NCI-H1105 treated with DMSO at 0.1 percent for 48 hours (cell line): ENCODE data around the gene DLGAP1.

ENCODE experiments used
- DNase-seq: peaks from one replicate; lab custom pipeline; 2025; lab: John Stamatoyannopoulos, UW

Gene DLGAP1

GRCh38 chr18:4172196-4173100 is 282.7 kb downstream of the DLGAP1 start:
- no peak for DNase-seq

DNA sequence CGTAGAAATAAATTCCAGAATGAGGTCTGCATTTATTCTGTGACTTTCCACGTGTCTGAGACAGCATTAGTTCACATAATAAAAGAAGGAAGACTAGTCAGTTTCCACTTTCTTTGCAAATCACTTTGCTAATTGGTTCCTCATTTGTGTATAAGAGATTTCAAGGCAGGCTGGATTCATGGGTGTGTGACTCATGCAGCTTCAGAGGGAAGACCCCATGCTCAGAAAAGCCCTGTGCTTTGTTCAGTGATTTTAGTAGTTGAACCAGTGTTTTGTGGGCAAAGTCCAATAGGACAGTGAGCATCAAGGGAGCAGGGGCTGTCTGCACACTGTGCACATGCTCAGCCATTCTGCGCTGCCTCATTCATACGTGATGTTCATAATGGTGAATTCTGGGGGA is 297.8 kb downstream of the DLGAP1 start:
- DNase-seq, result no peak

GRCh38 chr18:4146797-4147196 is 308.3 kb downstream of the DLGAP1 start:
- no peak for DNase-seq

DNA sequence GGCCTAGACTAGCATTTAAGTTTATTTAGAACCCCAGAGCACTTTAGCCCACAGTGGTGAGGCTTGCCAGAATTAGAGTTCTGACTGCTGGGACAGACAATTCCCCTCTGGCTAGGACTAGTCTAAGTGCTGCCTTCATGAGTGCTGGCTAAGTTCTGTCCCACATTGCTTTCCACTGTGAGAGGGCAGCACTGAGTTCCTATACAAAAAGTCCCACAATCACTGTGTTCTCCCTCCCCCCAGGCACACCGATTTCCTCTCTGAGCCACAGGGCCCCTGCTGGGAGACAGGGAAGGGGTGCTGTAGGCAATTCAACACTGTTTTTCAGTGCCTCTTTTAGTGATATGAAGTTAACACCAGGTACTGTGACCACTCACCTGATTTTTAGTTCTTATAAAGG is 310.9 kb downstream of the DLGAP1 start:
- DNase-seq, result no peak

DNA sequence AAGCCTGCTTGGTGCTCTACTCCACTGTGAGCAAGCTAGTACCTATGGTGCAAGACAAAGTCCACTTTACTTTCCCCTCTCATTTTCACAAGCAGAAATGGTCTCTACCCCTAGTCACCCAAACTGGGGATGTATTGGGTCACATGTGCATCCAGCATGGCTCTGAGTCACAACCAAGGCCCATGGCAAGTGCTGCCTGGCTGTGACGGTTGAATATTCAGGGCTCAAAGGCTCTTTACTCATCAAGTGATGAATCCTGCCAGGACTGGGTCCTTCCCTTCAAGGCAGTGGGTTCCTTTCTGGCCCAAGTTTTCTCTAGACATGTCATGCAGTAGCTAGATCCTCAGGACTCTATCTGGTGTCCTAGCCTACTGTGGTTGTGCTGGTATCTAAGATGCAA is 311.5 kb downstream of the DLGAP1 start:
- no peak for DNase-seq

DNA sequence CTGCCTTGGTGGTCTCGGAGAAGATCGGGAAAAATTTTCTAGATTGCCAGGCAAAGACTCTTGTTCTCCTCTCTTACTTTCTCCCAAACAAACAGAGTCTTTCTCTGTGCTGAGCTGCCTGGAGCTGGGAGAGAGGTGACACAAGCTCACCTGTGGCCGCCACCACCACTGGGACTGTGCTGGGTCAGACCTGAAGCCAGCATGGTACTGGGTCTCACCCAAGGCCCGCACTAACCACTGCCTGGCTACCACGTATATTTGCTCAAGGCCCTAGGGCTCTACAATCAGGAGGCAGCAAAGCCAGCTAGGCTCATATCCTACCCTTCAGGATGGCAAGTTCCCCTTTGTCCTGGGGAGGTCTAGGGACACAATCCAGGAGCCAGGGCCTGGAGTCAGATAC is 312.2 kb downstream of the DLGAP1 start:
- no peak for DNase-seq

- no peak for DNase-seq
Measured at GRCh38 chr18:4134700-4135099, 320.4 kb downstream of the DLGAP1 start.

DNA sequence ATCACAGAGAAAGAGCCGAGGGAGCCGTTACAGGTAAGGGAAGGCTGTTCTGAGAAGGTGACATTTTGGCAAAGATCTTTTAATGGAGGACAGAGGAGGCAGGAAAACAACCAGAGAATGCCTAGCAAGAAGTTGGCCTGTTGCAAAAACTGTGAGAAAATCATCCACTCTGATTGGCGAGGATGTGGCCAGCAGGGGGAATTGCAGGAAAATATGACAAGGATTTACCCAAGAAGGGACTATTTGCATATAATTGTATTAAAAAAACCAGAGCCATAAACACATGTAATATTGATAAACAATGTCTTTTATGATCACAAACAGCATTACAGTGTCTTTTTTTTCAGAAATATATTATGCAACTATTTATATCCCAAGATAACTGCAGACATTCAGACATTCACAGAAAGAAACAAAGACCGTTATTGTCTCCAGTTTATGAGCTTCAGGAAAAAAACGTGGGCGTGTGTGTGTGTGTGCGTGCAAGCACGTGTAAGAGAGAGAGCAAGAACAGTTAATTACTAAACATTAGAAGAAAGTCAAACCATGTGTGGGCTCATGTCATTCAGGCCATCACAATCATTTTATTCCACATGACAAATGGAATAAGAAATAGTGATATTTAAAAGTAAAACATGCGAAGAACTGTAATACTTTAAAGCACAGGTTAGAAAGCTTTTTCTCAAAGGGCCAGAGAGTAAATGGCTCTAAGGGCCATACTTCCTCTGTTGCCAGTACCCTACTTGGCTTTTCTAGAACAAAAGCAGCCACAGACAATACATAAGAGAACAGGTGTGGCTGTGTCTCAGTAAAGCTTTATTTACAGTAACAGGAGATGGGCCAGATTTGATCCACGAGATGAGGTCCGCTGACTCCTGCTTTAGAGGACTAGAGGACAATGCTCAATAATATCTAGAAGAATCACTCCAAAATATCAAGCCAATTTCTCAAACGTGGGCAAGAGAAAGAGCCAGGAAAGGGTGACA is 324.1 kb downstream of the DLGAP1 start:
- no peak for DNase-seq

DNA sequence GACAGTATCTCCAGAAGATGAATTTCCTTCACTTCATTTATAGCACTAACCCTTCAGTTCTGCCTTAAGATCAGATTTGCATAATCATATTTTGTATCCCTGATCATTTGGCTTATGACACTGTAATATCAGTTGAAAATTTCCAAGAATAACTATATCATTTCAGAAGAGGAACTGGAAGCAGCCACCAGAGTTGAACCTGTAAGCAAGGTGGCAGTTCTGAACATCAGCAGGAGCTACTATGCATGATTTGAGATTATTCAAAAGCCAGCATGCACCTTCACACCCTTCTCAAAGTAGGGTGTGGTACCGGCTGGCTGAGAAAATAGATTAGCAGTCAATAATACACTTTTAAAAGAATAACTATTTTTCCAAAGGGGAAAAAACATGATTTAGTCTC is 328.2 kb downstream of the DLGAP1 start:
- no peak for DNase-seq

DNA sequence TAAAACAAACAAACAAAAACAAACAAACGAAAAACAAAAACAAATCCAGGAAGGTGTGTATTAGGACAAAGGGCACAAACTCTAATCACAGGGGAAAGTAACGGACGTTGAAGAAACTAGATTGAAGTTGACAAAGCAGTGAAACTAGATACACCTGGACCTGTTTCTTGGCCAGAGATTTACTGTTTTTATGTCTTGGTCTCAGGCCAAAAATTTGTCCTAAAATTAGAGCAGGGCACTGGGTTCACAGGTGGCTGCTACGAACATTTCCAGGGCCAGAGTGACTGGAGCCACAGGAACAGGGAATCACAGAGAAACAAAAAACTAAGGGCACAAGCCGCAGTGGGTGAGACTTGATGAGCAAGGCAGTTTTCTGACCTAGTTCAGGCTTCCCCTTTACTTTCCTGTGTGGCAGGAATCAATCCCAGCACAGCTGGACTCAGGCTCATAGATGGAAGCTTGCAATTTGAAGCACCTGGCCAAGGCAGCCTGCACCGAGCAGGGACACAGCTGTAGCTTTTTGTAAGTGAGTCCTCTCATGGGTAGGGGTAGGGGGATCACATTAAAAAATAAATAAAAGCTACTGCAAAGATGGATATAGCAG is 329.4 kb downstream of the DLGAP1 start:
- DNase-seq, result peak; percentile 62

- DNase-seq, result peak; percentile 34
Measured at GRCh38 chr18:4125224-4125623, 329.9 kb downstream of the DLGAP1 start.

- no peak for DNase-seq
Measured at GRCh38 chr18:4119813-4120212, 335.3 kb downstream of the DLGAP1 start.

- no peak for DNase-seq
Measured at GRCh38 chr18:4119127-4119648, 335.9 kb downstream of the DLGAP1 start.

DNA sequence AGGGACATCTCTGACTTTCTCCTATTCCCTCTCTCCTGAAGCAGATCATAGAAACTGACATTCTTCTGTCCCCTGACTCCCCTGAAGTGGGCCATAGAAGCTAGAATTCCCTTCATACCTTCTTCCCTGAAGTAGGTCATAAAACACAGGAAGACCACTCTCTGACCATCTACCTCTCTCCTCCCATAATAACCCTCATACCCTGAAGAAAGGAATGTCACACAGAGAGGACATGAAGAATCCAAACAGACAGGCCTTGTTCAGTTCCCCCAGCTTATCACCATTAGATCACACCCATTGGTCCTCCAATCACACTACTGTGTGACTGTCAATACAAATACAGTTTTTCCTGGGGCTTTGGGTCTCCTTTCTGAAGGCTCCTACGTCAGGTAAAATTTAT is 347.1 kb downstream of the DLGAP1 start:
- no peak for DNase-seq

DNA sequence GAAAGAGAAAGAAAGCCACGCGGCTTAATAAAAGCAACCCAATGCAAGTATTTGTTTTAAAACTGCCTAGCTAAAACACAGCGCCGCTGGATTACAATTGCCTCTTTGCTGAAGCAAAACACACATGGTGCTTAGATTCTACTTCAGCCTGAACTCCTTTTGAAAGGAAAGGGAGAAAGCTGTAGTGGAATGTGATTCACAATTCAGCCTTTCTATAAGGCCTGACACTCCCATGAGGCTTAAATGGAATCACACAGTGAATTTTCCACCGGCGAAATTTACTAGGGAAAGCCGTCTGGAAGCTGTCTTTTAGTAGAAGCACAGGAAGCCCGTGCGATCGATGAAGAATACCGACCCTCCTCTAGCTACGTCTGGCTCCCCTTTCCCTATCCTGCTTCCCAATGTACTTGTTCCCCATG is 348.0 kb downstream of the DLGAP1 start:
- no peak for DNase-seq

GRCh38 chr18:4106407-4107033 is 348.6 kb downstream of the DLGAP1 start:
- no peak for DNase-seq

- DNase-seq, result no peak
Measured at GRCh38 chr18:4102901-4103300, 352.2 kb downstream of the DLGAP1 start.

GRCh38 chr18:4101009-4101408 is 354.1 kb downstream of the DLGAP1 start:
- no peak for DNase-seq

DNA sequence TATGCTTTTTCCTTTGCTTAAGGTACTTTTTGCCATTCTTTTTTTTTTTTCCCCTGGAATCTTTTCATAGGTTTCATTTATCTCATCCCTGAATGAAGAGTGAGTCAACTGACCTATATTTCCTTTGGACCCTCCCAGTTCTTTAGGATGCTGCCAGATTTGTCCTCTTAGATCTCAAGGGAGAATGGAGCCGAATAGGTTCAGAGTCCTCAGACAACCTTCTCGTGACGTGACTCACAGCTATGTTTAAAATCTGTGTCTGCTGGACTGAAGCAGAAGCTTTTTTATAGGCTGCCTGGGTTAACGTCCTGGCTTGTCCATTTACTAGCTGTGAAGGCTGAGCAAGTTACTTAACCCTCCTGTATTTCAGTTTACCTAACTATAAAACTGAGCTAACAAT is 358.6 kb downstream of the DLGAP1 start:
- no peak for DNase-seq

DNA sequence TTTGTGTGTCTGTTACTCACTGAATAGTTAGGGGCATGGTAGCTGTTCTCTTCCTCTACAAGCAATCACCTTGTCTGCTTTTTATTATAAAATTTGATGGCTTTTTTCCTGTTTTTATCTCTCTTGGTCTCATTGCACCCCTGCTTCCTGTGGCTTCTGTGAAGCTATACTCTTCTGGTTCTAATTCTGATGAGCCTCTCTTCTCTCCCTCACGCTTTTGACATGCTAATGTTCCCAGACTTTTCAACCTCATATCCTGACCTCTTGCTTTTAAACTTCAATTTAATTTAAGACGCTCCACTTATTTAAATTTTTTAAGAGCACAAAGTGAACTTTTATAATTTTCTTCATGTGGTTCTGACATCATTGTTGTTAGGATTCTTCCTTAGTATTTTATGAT is 361.4 kb downstream of the DLGAP1 start:
- DNase-seq, result no peak

DNA sequence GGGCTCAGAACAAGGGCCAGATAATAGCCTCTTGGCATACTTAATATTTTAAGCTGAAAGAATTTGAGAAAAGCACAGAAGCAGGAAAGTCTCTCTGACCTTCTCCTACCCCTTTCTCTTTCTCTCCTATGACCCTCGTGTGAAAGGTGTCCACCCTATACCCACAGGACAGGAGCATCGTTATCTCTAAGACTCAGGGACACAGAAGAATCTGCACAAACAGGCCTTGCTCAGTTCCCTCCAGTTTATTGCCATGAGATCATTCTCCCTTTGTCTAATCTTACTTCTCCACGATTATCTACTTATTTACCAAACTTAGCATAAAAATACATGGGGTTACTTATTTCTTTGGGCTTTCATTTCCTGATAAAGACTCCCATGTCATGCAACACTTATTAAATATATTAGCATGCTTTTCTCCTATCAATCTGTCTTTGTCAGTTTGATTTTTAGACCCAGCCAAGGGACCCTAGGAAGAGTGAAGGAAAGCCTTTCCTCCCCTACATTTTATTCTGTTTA is 370.7 kb downstream of the DLGAP1 start:
- no peak for DNase-seq
